ENCODE data around the gene MFSD1. TPM values are rescaled to one million over a fixed set of nuclear protein-coding genes. Genes with fewer than 3 reads are reported as not detected.

Gene MFSD1
- total and polyA plus RNA-seq, 12 donors: 11.3 to 45.5 (median 23.9) TPM

GRCh38 chr3:158792709-158793108 lies 9.1 kb upstream of the MFSD1 start:
- Histone ChIP-seq H3K36me3 (no peaks in the 10 kb centered on the region), H3K27ac (no peak overlapping the region), H3K4me1 (peaks cover 0 to 11% (median 0%) of the 10 kb centered on the region in 9 donors), H3K9me3 (peaks cover 0 to 10% (median 0%) of the 10 kb centered on the region in 11 donors), H3K4me3 (no peak overlapping the region), H3K27me3 (no peaks in the 10 kb centered on the region)
- no peak for DNase-seq
- intact Hi-C loops (cut with DNase I): loop anchor here (2.0 to 10.0 kb wide), 9 partner anchors 65 to 258 kb away; partner anchors contain the start of gene LXN (in 2 of the 10)
- no peak for ATAC-seq
- 59 to 65% methylated on average over 8 of the region's 8 CpGs for WGBS, 2 donors
- TF ChIP-seq, protein P1, sequence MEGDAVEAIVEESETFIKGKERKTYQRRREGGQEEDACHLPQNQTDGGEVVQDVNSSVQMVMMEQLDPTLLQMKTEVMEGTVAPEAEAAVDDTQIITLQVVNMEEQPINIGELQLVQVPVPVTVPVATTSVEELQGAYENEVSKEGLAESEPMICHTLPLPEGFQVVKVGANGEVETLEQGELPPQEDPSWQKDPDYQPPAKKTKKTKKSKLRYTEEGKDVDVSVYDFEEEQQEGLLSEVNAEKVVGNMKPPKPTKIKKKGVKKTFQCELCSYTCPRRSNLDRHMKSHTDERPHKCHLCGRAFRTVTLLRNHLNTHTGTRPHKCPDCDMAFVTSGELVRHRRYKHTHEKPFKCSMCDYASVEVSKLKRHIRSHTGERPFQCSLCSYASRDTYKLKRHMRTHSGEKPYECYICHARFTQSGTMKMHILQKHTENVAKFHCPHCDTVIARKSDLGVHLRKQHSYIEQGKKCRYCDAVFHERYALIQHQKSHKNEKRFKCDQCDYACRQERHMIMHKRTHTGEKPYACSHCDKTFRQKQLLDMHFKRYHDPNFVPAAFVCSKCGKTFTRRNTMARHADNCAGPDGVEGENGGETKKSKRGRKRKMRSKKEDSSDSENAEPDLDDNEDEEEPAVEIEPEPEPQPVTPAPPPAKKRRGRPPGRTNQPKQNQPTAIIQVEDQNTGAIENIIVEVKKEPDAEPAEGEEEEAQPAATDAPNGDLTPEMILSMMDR (IDR thresholded peaks at IDR 0.05): no peak

GRCh38 chr3:158794206-158794605 lies 7.6 kb upstream of the MFSD1 start:
- WGBS, 2 donors: 93 to 96% methylated on average over 2 of the region's 2 CpGs
- DNase-seq (no peak), ATAC-seq (no peak)
- H3K9me3 ChIP-seq: peaks cover 0 to 10% (median 0%) of the 10 kb centered on the region in 11 donors
- H3K36me3 ChIP-seq: no peaks in the 10 kb centered on the region
- intact Hi-C loops (cut with DNase I): loop anchor here in 9 of 10 donors (5.0 to 10.0 kb wide), 8 partner anchors 67 to 259 kb away; partner anchors contain the start of gene LXN (in 2 of the 9)
- H3K4me3 ChIP-seq: no peak overlapping the region
- TF ChIP-seq, protein P1 (IDR thresholded peaks at IDR 0.05): no peak
- no peaks in the 10 kb centered on the region for H3K27me3 ChIP-seq
- H3K27ac ChIP-seq: no peak overlapping the region
- H3K4me1 ChIP-seq: peaks cover 0 to 11% (median 0%) of the 10 kb centered on the region in 9 donors

DNA sequence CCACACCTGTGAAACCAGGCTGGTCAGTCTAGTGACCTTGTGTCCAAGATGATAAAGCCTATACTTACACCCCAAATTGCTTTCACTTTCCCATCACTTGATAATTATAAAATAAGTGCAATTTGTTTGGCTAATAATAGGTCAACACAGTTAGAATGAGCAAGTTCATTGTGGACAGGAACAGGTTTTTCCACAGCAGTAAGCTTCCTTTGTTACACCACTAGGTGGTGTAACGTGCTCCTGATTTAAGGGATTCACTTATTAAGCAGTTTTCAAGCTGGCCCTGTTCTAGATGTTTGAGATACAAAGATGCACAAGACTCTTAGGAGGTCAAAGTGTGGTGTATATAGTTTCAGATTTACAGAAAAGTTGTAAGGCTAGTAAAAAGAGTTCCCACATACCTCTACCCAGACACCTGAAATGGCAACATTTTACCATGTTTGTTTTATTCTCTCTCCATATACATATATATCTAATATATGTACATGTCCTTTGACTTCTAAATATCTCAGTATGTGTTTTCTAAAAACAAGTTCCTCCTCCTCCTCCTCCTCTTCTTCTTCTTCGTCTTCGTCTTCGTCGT lies 6.8 kb upstream of the MFSD1 start:
- peaks cover 0 to 10% (median 0%) of the 10 kb centered on the region in 11 donors for H3K9me3 ChIP-seq
- H3K36me3 ChIP-seq: no peaks in the 10 kb centered on the region
- H3K27me3 ChIP-seq: no peaks in the 10 kb centered on the region
- no peak overlapping the region for H3K27ac ChIP-seq
- WGBS, 2 donors: 75 to 80% methylated on average over 5 of the region's 5 CpGs
- ATAC-seq (peak in 2 of 8 donors; percentile 41 to 51), DNase-seq (no peak)
- TF ChIP-seq, protein P1 (IDR thresholded peaks at IDR 0.05): peak in 8 of 9 donors; percentile 33 to 68 (median 52)
- H3K4me1 ChIP-seq: peaks cover 0 to 11% (median 0%) of the 10 kb centered on the region in 9 donors
- intact Hi-C loops (cut with DNase I): loop anchor here in 9 of 10 donors (5.0 to 10.0 kb wide), 8 partner anchors 68 to 260 kb away; partner anchors contain the start of gene LXN (in 3 of the 9)
- no peak overlapping the region for H3K4me3 ChIP-seq

GRCh38 chr3:158801201-158801600 lies 653 bp upstream of the MFSD1 start:
- WGBS, 2 donors: 21 to 23% methylated on average over 11 of the region's 11 CpGs
- peak overlapping the region; percentile 54 to 95 (median 84) for H3K4me3 ChIP-seq
- ATAC-seq: peak in 4 of 8 donors; percentile 8 to 24 (median 20)
- no peak for DNase-seq
- peak overlapping the region; percentile 45 to 95 (median 88) for H3K27ac ChIP-seq
- H3K9me3 ChIP-seq: no peaks in the 10 kb centered on the region
- intact Hi-C loops (cut with DNase I): loop anchor here in 1 of 10 donors (10.0 kb wide), 1 partner anchor 226 kb away; the partner anchor contains the start of gene MLF1
- H3K4me1 ChIP-seq: peaks cover 0 to 47% (median 26%) of the 10 kb centered on the region in 9 donors
- H3K27me3 ChIP-seq: no peaks in the 10 kb centered on the region
- peaks cover 0 to 22% (median 7%) of the 10 kb centered on the region in 9 donors for H3K36me3 ChIP-seq
- TF ChIP-seq, protein P1 (IDR thresholded peaks at IDR 0.05): no peak

All from heart right ventricle (tissue), 16 donors.